GM20000 (cell line): ENCODE data around the gene VPREB3.

ENCODE experiments used
- DNase-seq: peaks from one replicate; pipeline ENCODE4 v3.0.0; 2012; ENCODE audit warnings: low spot score
- TF ChIP-seq, protein P1 (sequence below): IDR thresholded peaks from 2 replicates; pipeline ENCODE4 v1.5.1; 2012; ENCODE audit warnings: mild to moderate bottlenecking, control low read depth; ENCODE audit errors: extremely low read depth, missing control alignments

Gene VPREB3

DNA sequence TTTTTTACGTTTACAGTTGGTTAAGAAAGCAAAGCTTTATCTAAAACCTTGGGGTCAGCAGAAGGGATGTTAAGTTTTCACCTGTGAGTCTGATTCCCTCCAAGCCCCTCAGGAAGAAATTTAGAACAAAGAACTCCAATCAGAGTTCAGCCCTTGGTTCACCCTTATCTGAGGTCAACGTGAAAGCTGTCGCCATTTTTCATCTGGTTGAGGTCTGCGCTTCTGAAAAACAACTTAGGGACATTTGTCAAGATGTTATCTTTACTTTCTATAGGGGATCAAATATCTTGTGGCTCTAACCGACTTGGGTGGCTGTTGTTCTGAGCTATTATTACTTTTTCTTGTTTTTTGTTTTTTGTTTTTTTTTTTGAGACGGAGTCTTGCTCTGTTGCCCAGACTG is 33.4 kb downstream of the VPREB3 start:
- TF ChIP-seq, protein P1, sequence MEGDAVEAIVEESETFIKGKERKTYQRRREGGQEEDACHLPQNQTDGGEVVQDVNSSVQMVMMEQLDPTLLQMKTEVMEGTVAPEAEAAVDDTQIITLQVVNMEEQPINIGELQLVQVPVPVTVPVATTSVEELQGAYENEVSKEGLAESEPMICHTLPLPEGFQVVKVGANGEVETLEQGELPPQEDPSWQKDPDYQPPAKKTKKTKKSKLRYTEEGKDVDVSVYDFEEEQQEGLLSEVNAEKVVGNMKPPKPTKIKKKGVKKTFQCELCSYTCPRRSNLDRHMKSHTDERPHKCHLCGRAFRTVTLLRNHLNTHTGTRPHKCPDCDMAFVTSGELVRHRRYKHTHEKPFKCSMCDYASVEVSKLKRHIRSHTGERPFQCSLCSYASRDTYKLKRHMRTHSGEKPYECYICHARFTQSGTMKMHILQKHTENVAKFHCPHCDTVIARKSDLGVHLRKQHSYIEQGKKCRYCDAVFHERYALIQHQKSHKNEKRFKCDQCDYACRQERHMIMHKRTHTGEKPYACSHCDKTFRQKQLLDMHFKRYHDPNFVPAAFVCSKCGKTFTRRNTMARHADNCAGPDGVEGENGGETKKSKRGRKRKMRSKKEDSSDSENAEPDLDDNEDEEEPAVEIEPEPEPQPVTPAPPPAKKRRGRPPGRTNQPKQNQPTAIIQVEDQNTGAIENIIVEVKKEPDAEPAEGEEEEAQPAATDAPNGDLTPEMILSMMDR = no peak
- no peak for DNase-seq

DNA sequence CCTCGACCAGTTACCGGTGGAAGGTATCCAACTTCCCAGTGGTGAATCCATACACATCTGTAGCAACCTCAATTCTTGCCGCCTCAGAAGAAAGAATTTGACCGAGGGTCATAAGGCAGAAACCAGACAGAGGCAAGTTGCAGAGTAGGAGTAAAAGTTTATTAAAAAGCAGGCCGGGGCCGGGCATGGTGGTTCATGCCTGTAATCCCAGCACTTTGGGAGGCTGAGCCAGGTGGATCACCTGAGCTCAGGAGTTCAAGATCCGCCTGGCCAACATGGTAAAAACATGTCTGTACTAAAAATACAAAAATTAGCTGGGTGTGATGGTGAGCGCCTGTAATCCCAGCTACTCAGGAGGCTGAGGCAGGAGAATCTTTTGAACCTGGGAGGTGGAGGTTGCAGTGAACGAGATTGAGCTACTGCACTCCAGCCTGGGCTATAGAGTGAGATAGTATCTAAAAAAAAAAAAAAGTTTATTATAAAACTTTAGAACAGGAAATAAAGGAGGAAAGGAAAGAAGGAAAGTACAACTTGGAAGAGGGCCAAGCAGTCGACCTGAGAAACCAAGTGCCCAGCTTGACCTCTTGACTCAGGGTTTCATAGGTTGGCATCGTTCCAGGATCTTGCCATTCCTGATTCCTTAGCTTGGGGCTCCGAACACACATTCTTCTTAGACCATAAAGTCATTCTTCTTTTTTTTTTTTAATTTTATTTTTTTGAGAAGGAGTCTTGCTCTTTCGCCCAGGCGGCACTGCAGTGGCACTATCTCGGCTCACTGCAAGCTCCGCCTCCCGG is 35.7 kb downstream of the VPREB3 start:
- TF ChIP-seq, protein P1 = no peak
- DNase-seq = no peak

DNA sequence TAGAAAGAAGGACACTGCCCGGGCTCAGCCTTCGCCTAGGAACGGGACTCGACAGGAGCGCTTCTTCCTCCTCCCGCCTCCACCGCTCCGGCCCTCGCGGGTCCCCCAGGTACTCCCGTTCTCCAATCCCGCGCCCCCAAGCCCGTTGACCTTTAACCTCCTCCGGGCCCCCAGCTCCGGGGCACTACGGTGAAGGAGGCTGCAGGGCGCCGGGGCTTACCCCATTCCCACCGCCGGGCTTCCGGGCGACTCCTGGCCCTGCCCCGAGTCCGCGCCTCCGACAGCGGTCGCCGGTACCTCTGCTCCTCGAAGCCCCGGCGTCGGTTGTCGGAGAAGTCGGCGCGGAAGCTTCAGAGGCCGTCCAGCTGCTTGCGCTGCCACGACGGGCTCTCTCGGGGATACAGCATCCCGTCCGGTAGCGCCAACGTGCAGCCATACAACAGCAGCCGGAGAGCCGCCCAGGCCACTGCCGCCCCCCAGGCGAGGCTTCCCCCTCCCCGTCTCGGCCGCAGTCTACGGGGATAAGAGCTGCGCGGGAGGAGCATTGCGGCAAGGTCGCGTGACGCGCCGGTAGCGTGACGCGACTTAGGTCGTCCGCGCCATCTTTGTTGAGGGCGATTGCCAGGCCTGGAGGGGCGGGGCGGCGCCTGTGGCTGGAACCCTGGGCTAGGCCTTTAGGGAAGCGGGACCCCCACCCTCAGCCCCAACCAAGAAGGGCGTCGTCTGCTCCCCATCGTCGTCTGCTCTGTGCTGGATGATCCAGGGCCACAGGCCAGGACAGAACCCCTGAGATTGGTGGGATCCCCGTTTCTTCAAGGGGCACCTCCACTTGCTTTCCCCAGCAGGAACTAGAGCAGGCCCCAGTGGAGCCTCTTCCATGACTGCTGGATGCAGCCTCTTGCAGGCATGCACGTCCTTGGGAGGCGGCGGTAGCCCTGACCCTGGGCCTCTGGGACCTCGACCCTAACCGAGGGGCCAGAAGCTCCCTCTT is 37.1 kb downstream of the VPREB3 start:
- DNase-seq = peak; percentile 90
- TF ChIP-seq, protein P1 = no peak

DNA sequence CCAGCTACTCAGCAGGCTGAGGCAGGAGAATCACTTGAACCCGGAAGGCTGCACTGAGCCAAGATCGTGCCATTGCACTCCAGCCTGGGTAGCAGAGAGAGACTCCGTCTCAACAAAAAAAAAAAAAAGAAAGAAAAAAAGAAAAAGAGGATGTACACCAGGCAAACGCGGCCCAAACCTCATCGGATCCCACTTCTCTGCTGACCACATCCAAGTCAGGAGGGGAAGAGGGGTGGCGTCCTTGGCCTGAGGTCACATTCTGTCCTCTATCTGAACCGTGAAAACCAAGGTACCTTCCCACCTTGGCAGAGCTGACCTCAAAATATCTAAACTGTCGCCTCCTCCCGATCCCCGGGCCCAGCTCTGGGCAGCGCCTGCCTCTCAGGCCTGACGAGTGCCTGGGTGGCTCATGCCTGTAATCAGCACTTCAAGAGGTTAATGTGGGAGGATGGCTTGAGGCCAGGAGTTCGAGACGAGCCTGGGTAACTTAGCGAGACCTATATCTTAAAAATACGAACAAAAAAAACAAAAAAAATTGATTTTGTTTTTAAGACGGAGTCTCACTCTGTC is 38.3 kb downstream of the VPREB3 start:
- no peak for DNase-seq

DNA sequence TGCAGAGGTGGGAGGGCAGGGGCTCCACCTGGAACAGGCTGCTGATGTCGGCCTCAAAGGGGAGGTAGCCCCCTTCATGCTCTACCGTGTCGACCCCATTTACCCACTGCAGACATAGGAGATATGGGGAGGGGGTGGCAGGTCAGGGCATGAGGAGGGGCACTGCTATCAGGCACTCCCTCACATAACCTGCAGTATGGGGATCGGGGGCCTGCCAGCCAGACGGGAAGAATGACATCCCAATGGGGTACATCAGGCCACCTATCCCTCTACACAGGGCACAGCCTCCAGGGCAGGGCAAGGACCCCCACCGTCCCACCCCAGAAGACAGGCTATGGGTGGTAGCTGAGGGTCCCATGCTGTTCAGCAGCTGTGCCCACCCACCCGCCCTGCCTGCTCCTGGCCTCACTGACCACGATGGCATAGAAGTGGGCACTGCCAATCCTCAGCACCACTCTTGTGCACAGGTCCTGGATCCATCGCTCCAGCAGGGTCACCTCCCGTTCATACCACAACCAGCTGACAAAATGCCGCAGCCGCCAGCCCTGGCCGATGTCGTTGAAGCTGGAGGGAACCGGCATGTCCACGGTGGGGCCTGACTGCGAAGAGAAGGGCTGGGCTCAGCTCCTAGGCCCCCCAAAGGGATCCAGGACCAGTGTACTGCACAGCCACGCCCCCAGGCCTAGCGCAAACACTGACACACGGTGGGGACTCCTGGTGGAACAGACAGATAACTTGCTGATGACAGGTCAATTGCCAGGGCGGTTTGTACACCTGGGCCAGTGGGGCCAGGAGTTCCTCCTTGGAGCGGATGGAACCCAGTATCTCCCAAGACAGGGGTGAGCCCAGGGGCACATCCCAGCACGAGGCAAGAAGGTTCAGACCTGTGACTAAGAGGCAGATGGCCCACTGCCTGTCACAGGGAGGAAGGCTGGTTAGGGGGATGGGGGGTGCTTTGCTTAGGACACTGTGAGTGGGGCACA is 39.3 kb downstream of the VPREB3 start:
- DNase-seq = no peak
- TF ChIP-seq, protein P1 = no peak

More for the DNA sequence above, 38.3 kb downstream of the VPREB3 start:
- TF ChIP-seq, protein P1 = no peak

DNA sequence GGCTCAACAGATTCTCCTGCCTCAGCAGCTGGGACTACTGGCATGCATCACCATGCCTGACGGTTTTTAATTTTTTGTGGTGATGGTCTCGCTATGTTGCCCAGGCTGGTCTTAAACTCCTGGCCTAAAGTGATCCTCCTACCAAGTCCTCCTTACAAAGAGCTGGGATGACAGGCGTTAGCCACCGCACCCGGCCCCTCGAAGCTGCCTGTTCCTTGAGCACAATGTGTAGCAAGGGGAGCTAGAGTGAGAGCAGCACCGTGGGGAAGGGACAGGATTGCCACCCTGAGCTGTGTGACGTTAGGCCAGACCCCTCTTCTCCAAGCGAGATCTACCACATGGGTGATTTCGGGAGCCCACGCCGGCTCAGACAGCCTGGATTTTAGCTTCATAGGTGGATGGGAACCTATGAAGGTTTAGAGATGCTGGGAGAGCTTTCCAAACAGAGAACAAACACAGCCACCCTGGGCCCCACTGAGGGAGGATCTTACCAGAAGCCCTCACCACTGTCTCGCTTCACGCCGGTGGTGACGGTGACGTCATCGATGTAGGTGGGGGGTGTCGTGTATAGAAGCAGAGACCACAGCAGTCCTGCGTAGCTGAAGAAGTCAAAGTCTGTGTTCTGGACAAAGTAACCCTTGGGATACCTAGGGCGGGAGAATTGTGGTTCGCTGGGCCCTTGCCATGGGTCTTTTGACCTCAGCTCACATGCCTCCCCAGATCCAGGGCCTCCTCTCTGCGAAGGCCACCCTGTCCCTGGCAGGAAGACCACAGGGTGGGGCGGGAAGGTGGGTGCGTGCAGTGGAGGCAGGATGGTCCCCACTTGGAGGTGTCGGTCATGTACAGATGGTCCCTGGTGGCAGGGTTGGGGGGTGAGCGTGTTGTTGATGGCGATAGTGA is 40.3 kb downstream of the VPREB3 start:
- no peak for DNase-seq
- TF ChIP-seq, protein P1 = no peak
